Stimulated activated CD4-positive, alpha-beta T cell treated with anti-CD3 and anti-CD28 coated beads, Interleukin-12 subunit alpha, Interleukin-12 subunit beta, amount 100 ng/mL, for 48 hours (primary cell): ENCODE results near the gene C16orf78.

Experiments
- DNase-seq, 3 donors: peaks; one replicate each; pipeline ENCODE4 v3.0.0-alpha.2; 2020; ENCODE audit warnings: low read depth in 2 of 3, low spot score in 1 of 3

Gene C16orf78

GRCh38 chr16:49373504-49373903, at the start of gene C16orf78:
TSS of gene C16orf78 (plus strand) at chr16:49373804. CDS start at chr16:49373940, 136 bp downstream.
- DNase-seq = no peak

GRCh38 chr16:49324703-49325102, 48.9 kb upstream of the C16orf78 start:
- no peak for DNase-seq

GRCh38 chr16:49327466-49327865, 46.1 kb upstream of the C16orf78 start:
- DNase-seq = no peak

GRCh38 chr16:49328325-49328724, 45.3 kb upstream of the C16orf78 start:
- no peak for DNase-seq

GRCh38 chr16:49330562-49331201, 42.9 kb upstream of the C16orf78 start:
- DNase-seq = no peak

- no peak for DNase-seq
These were observed 40.9 kb upstream of the C16orf78 start for GRCh38 chr16:49332589-49333258.

GRCh38 chr16:49333259-49333597, 40.4 kb upstream of the C16orf78 start:
- DNase-seq = no peak

- DNase-seq = no peak
These were observed 37.8 kb upstream of the C16orf78 start for GRCh38 chr16:49335828-49336227.

- no peak for DNase-seq
These were observed 37.0 kb upstream of the C16orf78 start for GRCh38 chr16:49336581-49336980.

GRCh38 chr16:49337814-49338350, 35.7 kb upstream of the C16orf78 start:
- DNase-seq = no peak

GRCh38 chr16:49338611-49339265, 34.9 kb upstream of the C16orf78 start:
- DNase-seq = no peak

- DNase-seq = no peak
These were observed 33.1 kb upstream of the C16orf78 start for GRCh38 chr16:49340466-49340865.

- DNase-seq = no peak
These were observed 31.9 kb upstream of the C16orf78 start for GRCh38 chr16:49341706-49342105.

GRCh38 chr16:49342336-49343265, 31.0 kb upstream of the C16orf78 start:
- no peak for DNase-seq

- DNase-seq = no peak
These were observed 30.3 kb upstream of the C16orf78 start for GRCh38 chr16:49343291-49343690.

- DNase-seq = no peak
These were observed 29.2 kb upstream of the C16orf78 start for GRCh38 chr16:49344401-49344800.

- DNase-seq = no peak
These were observed 27.8 kb upstream of the C16orf78 start for GRCh38 chr16:49345829-49346228.

- no peak for DNase-seq
These were observed 27.1 kb upstream of the C16orf78 start for GRCh38 chr16:49346459-49346858.

GRCh38 chr16:49347476-49347875, 26.1 kb upstream of the C16orf78 start:
- no peak for DNase-seq

- DNase-seq = no peak
These were observed 25.0 kb upstream of the C16orf78 start for GRCh38 chr16:49348408-49349176.
